Stimulated activated CD4-positive, alpha-beta T cell treated with anti-CD3 and anti-CD28 coated beads, Interleukin-1b, Interleukin-23, amount 100 ng/mL, for 48 hours (primary cell): ENCODE results near the gene HOXC9.
"Not testable (repeated sequence)": the region's sequence is repeated elsewhere in the genome, so short reads cannot be mapped to it uniquely, and the experiment has no call there.

Experiments used
- DNase-seq: peaks from one replicate; pipeline ENCODE4 v3.0.0-alpha.2; 2020

Gene HOXC9

DNA sequence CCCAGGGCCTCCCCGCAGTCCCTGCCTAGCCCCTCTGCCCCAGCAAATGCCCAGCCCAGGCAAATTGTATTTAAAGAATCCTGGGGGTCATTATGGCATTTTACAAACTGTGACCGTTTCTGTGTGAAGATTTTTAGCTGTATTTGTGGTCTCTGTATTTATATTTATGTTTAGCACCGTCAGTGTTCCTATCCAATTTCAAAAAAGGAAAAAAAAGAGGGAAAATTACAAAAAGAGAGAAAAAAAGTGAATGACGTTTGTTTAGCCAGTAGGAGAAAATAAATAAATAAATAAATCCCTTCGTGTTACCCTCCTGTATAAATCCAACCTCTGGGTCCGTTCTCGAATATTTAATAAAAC, 30.5 kb downstream of the HOXC9 start:
- DNase-seq: no peak

DNA sequence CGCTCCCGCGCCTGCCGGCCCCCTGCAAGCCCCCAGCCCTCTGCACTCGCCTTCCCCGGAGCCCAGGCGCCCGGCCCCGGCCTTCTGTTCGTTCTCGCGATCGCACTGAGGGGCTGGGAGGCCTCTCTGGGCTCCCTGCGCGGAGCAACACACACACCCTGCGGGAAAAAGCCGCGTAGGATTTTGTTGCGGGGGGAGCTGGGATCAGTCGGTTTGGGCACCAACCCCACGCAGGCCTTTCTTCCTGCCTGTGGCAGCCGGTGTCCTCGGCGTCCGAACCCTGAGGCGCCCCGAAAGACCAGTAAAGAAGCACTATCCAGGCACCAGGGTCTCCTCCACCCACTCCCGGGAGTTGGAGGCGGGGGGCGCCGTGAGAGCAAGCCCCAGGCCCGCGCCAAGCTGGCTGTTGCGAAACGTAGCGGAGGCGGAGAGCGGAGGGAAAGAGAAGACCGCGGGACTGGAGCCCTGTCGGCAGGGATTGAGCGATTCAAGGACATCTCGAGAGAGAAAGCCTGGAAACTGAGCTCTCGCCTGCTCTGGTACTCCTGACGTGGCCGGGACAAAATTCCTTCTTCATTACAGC, 31.0 kb downstream of the HOXC9 start:
- no peak for DNase-seq

DNA sequence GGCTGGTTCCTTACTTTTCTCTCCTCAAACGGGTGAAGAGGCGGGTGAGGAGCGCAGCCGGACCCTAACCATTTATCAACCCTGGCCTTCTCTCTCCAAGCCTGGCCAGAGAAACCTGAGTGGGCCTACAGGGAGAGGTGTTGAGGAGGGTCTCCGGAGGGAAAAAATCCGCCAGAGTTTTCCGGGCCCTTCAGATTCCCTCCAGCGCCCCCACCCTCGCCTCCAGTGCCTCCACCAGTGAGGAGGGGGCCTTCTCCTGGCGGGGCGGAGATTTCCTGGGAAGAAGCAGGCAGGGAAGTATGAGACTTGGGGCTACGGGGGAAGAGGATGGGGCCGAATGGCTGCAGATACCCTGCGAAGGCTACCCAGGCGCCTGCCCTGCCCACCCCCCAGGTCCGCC, 31.5 kb downstream of the HOXC9 start:
- DNase-seq: no peak

DNA sequence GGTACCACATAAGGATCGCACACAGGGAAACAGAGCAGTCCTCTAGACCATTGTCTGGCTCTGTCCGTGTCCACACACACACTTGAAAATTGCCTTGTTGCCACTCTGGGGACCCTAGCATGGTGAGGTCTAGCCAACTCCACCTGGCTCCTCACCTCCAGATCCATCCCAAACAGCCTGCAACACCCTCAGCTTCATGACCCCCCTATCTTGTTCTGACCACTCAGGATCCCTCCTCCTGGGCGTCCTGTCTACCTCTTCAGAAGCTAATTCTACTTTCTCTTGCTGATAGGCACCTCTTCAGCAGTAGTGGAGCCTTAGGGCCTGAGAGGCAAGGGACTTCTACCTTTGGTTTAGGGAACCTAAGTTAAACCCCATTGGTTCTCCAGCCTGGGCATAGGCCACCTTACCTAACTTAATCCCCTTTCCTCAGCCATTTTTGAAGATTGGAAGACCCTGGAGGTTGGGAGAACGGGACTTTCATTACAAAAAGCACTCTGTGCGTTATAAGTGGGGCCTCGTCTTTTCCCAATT, 32.2 kb downstream of the HOXC9 start:
- no peak for DNase-seq

DNA sequence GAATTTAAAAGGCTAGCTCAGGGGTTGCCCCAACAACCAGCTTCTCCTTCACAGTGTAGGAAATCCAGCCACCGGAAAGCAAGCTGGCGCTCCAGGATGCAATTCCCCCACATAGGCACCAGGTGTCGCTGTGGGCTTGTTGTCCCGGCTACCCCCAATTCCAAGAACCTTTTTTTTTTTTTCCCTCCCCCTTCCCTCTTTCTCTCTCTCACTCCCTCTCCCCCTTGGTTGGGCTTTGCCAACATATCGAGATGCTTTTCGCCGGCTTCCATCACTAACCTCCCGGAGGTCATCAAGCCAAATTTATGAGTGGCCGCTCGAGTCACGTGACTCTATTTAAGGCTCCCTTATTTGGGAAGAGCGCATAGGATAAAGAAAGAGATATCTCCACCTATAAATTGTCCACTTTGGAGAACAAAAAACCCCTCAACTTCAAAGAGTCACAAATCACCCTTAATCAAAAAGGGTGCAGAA, 32.7 kb downstream of the HOXC9 start, which contains the start of gene HOXC5:
HOXC5 (plus strand) TSS at position 424 of the 474 bp plus-strand sequence. CDS start 73 bp downstream, outside the sequence.
- DNase-seq: peak; percentile 56

DNA sequence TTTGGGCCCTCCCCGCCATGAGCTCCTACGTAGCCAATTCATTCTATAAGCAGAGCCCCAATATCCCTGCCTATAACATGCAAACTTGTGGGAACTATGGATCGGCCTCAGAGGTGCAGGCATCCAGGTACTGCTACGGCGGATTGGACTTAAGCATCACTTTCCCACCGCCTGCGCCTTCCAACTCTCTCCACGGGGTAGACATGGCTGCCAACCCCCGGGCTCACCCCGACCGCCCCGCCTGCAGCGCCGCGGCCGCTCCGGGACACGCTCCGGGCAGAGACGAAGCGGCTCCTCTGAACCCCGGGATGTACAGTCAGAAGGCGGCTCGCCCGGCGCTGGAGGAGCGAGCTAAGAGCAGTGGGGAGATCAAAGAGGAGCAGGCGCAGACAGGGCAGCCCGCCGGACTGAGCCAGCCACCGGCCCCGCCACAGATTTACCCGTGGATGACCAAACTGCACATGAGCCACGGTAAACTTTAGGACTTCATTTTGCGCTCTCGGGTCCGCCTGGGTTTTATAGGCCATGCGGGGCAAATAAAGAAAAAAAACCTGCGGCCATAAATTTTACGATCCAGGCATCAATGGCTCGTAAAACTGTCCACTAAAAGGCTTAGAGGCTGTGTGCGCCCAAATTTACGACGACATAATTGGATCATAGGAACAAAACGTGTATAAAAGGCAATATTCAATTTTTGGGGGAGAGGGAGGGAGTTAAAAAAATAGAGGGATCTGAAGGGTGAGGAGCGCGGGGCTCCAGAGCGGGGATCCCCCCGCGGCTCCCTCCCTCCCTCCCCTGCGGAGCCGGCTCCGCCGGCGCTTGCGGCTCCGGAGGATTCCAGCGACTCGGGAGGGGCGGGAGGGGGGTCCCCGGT, 33.4 kb downstream of the HOXC9 start:
- no peak for DNase-seq

DNA sequence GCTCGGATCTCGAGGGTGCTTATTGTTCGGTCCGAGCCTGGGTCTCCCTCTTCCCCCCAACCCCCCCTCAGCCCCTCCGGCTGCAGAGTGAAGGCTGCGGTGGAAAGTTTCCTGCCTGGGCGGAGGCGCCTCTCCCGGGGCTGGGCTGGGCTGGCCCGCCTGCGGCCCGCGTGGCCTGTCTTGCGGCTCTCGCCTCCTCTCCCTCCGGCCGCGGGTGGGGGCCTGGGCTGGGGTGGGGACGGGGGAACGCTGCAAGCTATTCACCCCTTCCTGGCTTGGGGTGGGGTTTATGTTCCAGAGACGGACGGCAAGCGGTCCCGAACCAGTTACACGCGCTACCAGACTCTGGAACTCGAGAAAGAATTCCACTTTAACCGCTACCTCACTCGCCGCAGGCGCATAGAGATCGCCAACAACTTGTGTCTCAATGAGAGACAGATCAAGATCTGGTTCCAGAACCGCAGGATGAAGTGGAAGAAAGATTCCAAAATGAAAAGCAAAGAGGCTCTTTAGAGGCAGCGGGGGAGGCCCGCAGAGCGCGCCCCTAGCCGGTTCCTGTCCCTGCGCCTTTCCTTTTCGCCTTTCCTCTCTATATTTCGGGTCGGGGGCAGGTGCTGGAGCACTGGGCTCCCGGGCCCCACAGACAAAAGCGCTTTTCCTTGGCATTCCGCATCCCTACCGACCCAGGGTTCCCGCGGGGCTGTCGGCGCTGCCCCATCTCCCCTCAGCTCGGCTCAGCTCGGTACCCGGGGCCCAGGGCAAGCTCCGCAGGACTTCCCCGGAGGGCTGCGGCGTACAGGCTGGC, 34.2 kb downstream of the HOXC9 start:
- no peak for DNase-seq

DNA sequence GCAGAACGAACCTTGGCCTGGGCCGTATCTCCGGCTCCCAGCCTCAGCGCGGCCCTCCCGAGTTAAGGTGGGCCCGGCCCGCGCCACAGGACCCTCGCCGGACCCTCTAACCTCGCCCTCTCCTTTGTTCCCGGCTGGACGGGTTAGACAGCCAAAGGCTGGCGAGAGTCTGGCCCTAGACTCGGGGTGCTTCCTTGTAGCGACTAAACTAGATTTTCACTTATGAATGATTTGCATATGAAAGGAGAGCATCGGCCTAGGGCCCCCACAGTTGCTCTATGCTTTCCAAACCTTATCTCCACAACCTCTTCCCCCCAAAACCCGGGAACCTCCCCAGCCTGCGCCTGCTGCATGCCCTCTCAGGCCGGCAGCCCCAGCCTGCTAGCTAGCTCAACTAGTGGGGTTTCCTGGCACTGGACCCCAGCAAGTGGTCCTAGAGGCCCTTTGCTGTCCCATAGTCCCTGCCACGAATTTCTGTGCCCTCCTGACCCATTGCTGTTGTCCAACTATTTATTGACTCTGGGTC, 34.9 kb downstream of the HOXC9 start:
- no peak for DNase-seq

DNA sequence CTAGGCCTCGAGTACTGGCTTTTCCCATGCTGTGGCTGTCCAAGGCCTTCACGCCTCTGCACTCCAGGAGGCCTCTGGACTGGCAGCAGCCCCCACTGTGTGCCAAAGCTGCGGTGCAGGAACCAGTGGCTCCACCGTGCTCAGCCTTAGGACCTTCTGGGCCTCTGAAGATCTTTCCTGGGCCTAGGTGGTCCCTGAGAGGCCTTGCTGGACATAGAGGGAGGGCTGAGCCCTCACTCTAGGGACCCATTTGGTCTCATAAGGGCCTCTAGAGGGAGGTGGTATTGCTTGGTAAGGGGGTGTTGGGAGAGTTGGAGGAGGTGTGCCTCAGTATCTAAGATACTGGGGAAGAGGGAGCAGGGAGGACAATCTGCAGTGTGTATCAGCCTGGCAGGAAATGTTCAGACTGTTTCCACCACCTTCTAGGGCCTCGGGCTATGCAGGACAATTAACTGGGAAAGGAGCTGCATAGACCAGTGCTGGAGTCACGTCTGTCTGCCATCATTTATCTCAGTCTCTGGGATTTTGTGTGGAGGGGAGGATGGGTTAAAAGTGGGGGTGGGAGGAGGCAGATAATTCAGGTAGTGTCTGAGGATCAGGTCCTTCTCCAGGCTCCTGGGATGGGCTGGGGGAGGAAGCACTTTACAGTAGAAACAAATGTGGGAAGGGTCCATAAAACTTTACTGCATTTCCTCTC, 35.8 kb downstream of the HOXC9 start:
- no peak for DNase-seq

DNA sequence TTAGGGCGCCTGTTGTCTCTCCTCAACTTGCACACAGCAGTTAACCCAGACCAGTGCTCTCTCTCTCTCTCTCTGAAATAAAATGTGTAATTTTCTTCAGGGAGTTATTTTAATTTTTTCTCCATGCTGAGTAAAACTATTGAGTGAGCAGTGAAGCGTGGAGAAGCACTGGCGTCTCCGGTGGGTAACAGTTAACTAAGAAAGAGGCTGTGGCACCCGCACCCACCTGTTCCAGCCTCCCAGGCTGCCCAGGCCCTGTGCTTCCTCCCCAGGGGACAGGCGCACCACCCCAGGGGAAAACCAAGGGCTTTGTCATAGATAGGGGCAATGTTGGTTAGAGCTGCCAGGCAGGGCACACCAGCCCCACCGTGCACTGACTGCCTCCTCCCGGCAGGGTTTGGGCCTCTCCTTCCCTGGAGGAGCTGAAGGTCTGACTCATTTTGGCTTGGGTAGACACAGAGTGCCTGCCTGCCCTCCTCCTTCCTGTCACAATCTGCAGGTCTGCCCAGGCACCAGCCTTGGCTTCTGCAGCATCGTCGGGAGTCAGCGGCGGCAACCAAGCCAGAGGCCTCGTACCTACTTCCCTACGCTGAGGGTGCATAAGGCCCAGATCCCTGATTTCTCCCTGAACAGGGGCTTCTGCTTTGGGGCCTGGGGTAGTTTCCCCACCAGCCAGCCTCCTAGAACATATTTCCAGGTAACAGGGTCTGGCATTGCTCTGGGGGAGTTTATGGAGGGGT, 36.8 kb downstream of the HOXC9 start:
- no peak for DNase-seq

DNA sequence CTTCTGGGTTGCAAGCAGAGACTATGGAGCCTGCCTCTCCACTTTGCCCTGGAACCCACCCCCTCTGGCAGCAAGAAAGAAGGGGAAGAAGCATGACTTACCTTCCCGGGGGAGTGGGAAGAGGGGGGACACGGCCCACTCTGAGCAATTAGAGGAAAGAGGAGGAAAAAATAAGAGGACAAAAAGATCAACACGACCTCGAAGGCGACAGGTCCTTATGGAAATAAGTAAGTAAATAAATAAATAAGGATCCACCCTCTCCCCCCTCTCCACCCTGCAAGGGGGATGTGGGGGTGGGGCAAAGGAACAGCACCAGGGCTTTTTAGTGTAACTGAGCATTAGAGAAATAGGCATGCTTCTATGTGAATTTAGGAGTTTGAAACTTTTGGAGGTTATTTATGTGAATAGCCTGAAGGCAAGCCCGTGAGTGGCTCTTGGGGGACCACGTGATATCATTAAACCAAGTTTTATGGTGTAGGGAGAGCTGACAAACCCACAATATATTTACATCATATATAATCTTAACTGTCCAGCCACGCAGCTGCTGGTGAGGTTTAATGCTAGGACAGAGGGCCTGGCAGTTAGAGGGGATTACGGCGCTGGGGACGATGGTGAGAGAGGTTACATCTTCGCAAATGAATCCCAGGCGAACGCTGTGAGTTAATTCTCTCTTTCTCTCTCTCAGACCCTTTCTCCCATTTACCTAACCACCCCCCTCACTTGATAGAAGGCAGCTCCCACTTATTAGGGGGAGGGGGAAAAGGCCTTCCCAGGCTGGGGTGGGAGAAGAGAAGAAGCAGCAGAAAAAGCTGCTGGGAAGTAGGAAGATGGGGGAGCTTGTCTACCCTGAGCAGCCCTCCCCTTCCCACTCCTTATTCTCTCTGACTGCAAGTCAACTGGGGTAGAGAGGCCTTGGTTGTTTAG, 37.7 kb downstream of the HOXC9 start:
- no peak for DNase-seq

DNA sequence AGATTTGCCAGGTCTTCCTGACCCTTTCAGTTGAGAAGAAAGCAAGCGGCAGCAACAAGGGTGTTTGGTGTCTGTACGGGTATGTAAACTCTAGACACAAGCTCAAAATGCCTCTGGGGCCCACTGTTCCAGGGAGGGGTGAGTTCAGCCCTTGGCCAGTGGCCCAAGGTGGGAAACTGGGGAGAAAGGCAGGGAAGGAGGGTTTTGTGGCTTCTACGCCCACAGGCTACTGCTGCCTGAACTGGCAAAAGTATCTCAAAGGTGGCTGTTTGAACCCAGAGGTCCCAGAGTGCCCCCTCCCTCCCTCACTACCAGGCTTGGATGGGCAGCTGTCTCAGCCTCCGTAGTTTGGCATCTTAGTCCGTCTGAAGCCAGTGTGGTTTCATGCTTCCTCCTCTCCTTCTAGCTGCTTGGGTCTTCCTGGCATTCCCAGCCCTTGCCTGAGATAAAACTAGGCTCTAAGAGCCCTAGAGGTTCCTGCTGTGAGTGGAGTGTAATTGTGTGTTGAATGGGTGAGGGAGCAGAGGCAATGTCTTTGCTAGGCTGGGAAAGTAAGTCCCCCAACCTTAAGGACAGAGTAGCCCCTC, 38.4 kb downstream of the HOXC9 start:
- no peak for DNase-seq

DNA sequence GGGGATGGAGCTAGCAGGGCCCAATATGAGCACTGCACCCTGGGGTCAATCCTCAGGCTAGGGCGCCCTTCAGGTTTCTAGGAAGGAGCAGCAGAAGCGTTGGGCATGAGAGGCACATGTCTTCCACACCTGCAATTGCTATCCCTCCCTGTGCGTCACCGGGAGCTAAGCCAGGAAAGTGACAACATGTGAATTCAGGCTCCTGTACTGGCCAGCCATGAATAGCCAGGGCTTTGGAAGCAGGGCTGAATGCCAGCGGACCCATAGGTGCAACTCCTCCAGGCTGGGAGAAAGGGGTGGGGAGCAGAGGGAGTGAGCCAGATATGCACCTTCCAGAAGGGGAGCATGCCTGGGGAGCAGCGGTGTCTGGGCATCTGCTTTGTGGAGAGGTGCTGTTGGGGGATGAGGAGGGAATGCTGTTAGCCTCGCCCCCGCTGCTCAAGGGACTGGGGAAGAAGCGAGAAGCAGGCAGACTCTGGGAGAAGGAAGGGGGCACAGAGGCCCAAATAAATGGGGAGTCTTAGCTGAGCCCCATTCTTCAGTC, 39.0 kb downstream of the HOXC9 start:
- DNase-seq: no peak

DNA sequence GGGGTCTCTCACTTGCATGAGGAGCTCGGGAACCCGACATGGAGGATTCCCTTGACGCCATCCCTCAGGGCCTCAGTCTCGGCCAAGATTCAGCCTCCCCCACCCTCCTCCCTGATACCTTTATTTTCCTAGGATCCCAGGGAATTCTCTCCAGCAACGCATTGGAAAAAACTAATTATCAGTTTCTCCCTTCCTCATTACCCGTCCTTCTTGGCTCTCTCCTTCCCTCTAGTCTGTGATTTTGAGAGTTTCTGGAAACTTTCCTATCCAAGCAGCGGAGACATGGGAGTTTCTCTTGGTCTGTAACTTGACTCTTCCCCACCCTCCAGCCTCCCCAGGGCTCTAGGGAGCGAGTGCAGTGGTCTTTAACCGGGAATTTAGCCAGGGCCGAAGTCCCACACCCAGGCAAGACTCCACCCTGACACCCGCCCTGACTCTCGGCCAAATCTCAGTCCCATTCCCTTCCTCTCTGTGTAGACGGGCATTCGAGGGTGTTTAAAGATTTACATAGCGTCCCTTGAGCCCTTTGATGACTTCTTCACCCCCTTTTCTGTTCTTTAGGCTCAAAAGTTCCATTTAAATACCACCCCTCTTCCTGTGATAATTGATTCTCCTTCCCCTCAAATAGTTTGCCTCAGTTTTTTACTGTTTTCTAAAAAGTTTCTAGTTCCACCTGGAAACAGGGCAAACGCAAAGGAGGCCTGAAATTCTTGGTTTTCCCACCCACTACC, 39.6 kb downstream of the HOXC9 start:
- DNase-seq: no peak

DNA sequence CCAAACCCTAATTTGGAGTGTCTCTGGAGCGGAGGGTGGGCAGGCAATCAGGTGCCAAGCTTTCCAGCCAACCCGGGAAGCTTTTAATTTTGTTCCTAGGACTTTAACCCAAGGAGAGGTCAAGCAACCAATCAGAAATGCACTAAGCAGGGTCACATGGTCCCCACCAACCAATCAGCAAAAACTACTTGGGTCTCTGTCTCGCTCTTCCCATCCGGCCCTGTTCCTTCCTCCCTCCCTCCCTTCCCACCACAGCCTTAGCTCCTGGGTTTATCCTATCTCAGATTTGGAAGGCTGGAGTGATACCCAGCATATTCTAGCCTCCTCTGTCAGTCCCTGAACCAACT, 40.2 kb downstream of the HOXC9 start:
- no peak for DNase-seq

DNA sequence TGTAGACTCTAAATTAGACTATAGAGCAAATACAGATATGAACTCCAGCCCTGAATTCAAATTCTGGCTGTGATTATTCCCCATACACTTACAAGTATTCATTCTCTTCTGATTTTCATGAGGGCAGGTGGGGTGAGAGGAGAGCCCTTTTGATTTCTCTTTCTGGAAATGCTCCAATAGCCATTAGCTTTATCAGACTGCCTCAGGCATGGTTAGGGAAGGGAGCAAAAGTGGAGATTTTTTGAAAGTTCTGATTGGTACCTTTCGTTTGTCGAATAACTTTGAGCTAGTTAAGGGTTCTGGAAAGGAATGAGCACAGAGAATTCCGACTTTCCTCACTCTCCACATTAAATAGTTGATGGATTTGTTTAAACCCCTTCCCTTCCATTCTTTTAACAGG, 40.7 kb downstream of the HOXC9 start:
- DNase-seq: no peak

DNA sequence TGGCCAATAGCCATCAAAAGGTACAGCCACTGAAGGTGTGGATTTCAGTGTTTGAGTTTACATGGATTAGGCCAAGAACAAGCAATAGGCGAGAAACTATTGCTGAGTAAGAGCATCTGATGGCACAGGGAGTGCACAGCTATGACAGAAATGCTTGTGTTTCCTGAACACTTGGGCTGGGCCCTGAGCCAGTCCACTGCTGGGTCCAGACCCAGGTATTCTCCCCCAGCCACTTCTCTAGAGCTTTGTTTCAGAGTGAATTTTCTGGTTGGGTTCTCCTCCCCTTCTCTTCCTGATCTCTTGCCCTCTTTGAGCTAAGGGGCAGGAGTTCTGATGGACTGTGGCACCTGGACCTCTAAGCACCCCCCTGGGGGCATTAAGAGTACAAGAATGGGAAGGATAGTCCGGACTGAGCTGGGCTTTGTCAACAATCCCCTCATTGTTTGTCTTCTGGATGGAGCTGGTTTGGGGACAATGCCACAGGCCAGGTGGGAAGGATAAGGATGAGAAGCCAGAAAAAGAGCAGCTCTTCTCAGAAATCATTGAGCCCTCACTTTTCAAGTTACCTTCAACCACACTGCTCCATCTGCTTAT, 41.2 kb downstream of the HOXC9 start:
- DNase-seq: no peak

DNA sequence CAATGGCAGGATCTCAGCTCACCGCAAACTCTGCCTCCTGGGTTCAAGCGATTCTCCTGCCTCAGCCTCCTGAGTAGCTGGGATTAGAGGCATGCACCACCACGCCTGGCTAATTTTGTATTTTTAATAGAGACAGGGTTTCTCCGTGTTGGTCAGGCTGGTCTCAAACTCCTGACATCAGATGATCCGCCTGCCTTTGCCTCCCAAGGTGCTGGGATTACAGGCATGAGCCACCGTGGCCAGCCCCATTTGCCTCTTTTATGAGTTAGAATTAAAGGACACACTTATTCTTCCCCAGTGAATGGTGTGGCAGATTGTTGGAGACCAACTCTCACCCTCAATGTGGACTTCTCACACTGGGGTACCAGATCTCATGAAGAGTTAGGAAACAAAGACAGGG, 42.1 kb downstream of the HOXC9 start:
- DNase-seq: not testable (repeated sequence)
